Neural cell (in vitro differentiated cells): ENCODE results near the gene CYBB. TPM values are rescaled to one million over a fixed set of nuclear protein-coding genes. Genes with fewer than 3 reads are reported as not detected.

ENCODE experiments used
- H2AFZ ChIP-seq: fragments of 200-600, 300-800 bp; sonication (generic), shearing (Covaris generic); 2 replicates; pipeline ENCODE4 v1.6.0; 2014; ENCODE audit warnings: low read depth, mild to moderate bottlenecking, antibody characterized with exemption, low read length, moderate library complexity
- H3F3A ChIP-seq: fragments of 200-600 bp; shearing (Covaris generic); 2 replicates; pipeline ENCODE4 v1.6.1; 2016; ENCODE audit warnings: mild to moderate bottlenecking, moderate library complexity, mixed read lengths, antibody characterized with exemption, low read length; ENCODE audit not compliant: insufficient read depth, poor library complexity, severe bottlenecking
- H3K27ac ChIP-seq: fragments of 200-600, 300-800 bp; sonication (generic), shearing (Covaris generic); 2 replicates; pipeline ENCODE4 v1.5.1; 2014; ENCODE audit warnings: mild to moderate bottlenecking, low read length, moderate library complexity
- H3K27me3 ChIP-seq: fragments of 300-800, 200-600 bp; sonication (generic), shearing (Covaris generic); 2 replicates; pipeline ENCODE4 v1.6.0; 2014; ENCODE audit warnings: mild to moderate bottlenecking, low read depth, low read length, moderate library complexity; ENCODE audit not compliant: insufficient read depth
- H3K36me3 ChIP-seq: fragments of 300-800, 200-600 bp; sonication (generic), shearing (Covaris generic); 2 replicates; pipeline ENCODE4 v1.5.1; 2014; ENCODE audit warnings: mild to moderate bottlenecking, antibody characterized with exemption, low read length, moderate library complexity; ENCODE audit not compliant: insufficient read depth
- H3K4me2 ChIP-seq: fragments of 300-800, 200-600 bp; sonication (generic), shearing (Covaris generic); 2 replicates; pipeline ENCODE4 v1.6.0; 2014; ENCODE audit warnings: mild to moderate bottlenecking, low read length
- H3K4me3 ChIP-seq: fragments of 300-800, 200-600 bp; sonication (generic), shearing (Covaris generic); 2 replicates; pipeline ENCODE4 v1.5.1; 2014; ENCODE audit warnings: mild to moderate bottlenecking, low read length, moderate library complexity
- H3K79me2 ChIP-seq: fragments of 200-600 bp; shearing (Covaris generic); replicated peaks from 2 replicates; pipeline ENCODE4 v1.6.0; 2014; ENCODE audit warnings: mild to moderate bottlenecking, low read length, moderate library complexity; ENCODE audit not compliant: insufficient read depth
- H3K9ac ChIP-seq: fragments of 300-800, 200-600 bp; sonication (generic), shearing (Covaris generic); 2 replicates; pipeline ENCODE4 v1.6.1; 2016; ENCODE audit warnings: mild to moderate bottlenecking, low read length, mixed read lengths
- H3K9me2 ChIP-seq: fragments of 200-600 bp; shearing (Covaris generic); 2 replicates; pipeline ENCODE4 v1.6.1; 2016; ENCODE audit warnings: mild to moderate bottlenecking, low read length, mixed read lengths; ENCODE audit not compliant: insufficient read depth
- H3K9me3 ChIP-seq: fragments of 200-600, 300-800 bp; sonication (generic), shearing (Covaris generic); 2 replicates; pipeline ENCODE4 v1.6.1; 2016; ENCODE audit warnings: mild to moderate bottlenecking, mixed run types, low read length, moderate library complexity, mixed read lengths
- H4K20me1 ChIP-seq: fragments of 200-600 bp; shearing (Covaris generic); 2 replicates; pipeline ENCODE4 v1.6.1; 2016; ENCODE audit warnings: mild to moderate bottlenecking, mixed run types; ENCODE audit not compliant: insufficient read depth
- CTCF ChIP-seq: fragments of 450-650 bp; IDR thresholded peaks from 2 replicates; pipeline ENCODE4 v1.5.1; 2014; ENCODE audit warnings: antibody characterized with exemption, mild to moderate bottlenecking, moderate library complexity; ENCODE audit not compliant: poor library complexity, severe bottlenecking
- EP300 ChIP-seq: fragments of 450-650 bp; conservative IDR thresholded peaks from 2 replicates; pipeline ENCODE4 v1.6.1; 2014; ENCODE audit warnings: antibody characterized with exemption, mild to moderate bottlenecking, moderate library complexity; ENCODE audit not compliant: poor library complexity, severe bottlenecking
- EZH2 ChIP-seq: fragments of 200-600, 300-800 bp; shearing (Covaris generic), sonication (generic); IDR thresholded peaks from 2 replicates; pipeline ENCODE4 v1.6.1; 2014; ENCODE audit warnings: antibody characterized with exemption, low read length, borderline replicate concordance, mild to moderate bottlenecking; ENCODE audit not compliant: insufficient read depth, poor library complexity, severe bottlenecking
- MXI1 ChIP-seq: fragments of 450-650 bp; conservative IDR thresholded peaks from 2 replicates; pipeline ENCODE4 v1.6.1; 2014; ENCODE audit warnings: antibody characterized with exemption, mild to moderate bottlenecking; ENCODE audit not compliant: poor library complexity, severe bottlenecking
- POLR2AphosphoS5 ChIP-seq: IDR thresholded peaks from 2 replicates; pipeline ENCODE4 v1.6.1; 2012
- RAD21 ChIP-seq: fragments of 450-650 bp; conservative IDR thresholded peaks from 2 replicates; pipeline ENCODE4 v1.6.1; 2014; ENCODE audit warnings: antibody characterized with exemption, mild to moderate bottlenecking, moderate library complexity
- REST ChIP-seq: IDR thresholded peaks from 2 replicates; pipeline ENCODE4 v1.6.1; 2012; ENCODE audit warnings: borderline replicate concordance
- SMC3 ChIP-seq: fragments of 450-650 bp; conservative IDR thresholded peaks from 2 replicates; pipeline ENCODE4 v1.6.1; 2014; ENCODE audit warnings: antibody characterized with exemption, mild to moderate bottlenecking, moderate library complexity; ENCODE audit not compliant: poor library complexity
- TAF1 ChIP-seq: IDR thresholded peaks from 2 replicates; pipeline ENCODE4 v1.6.1; 2012; ENCODE audit warnings: low read depth
- polyA plus RNA-seq: library from polyadenylated mRNA; depleted of rRNA; stranded (reverse); fragments of >200 nt; gene quantifications from 2 replicates; pipeline ENCODE4 v1.2.3, GENCODE V29; 2014

Gene CYBB
- polyA plus RNA-seq, 1 donor from 2014 or later, result 0.83 TPM

GRCh38 chrX:37800717-37801116, 20.9 kb downstream of the CYBB start:
- no peaks in the 10 kb centered on the region for H3K9me3 ChIP-seq
- H2AFZ ChIP-seq, result no peak overlapping the region
- no peaks in the 10 kb centered on the region for H3K27me3 ChIP-seq
- no peaks in the 10 kb centered on the region for H3F3A ChIP-seq
- H3K4me2 ChIP-seq, result no peak overlapping the region
- no peak overlapping the region for H3K9ac ChIP-seq
- no peaks in the 10 kb centered on the region for H3K79me2 ChIP-seq
- no peak overlapping the region for H3K4me3 ChIP-seq
- no peaks in the 10 kb centered on the region for H4K20me1 ChIP-seq
- no peak overlapping the region for H3K27ac ChIP-seq
- TF ChIP-seq TAF1 (no peak), CTCF (no peak), SMC3 (no peak), REST (no peak), POLR2AphosphoS5 (no peak), EZH2 (no peak), RAD21 (no peak), MXI1 (no peak)
- no peaks in the 10 kb centered on the region for H3K36me3 ChIP-seq
- no peaks in the 10 kb centered on the region for H3K9me2 ChIP-seq

- H3K36me3 ChIP-seq, result no peaks in the 10 kb centered on the region
- H3K4me3 ChIP-seq, result no peak overlapping the region
- TF ChIP-seq POLR2AphosphoS5, result no peak
- no peak for TF ChIP-seq REST
- no peak for TF ChIP-seq SMC3
- no peak for TF ChIP-seq RAD21
- no peak for TF ChIP-seq CTCF
- TF ChIP-seq TAF1, result no peak
- no peak for TF ChIP-seq EP300
- no peak for TF ChIP-seq MXI1
- no peak for TF ChIP-seq EZH2
- no peaks in the 10 kb centered on the region for H3K27me3 ChIP-seq
- no peak overlapping the region for H3K9ac ChIP-seq
- H3K9me3 ChIP-seq, result no peaks in the 10 kb centered on the region
- H2AFZ ChIP-seq, result no peak overlapping the region
- H3K4me2 ChIP-seq, result no peak overlapping the region
- no peaks in the 10 kb centered on the region for H3F3A ChIP-seq
- H3K79me2 ChIP-seq, result no peaks in the 10 kb centered on the region
- no peaks in the 10 kb centered on the region for H4K20me1 ChIP-seq
- H3K9me2 ChIP-seq, result no peaks in the 10 kb centered on the region
- H3K27ac ChIP-seq, result no peak overlapping the region
These were observed 22.2 kb downstream of the CYBB start for GRCh38 chrX:37802028-37802427.
